GM21360 (cell line): ENCODE measurements around the gene SKOR1.

Experiments used
- ATAC-seq: cut with Tn5 transposase; IDR thresholded peaks from one replicate; pipeline ENCODE4 v1.9.1; 2021; ENCODE audit warnings: mild to moderate bottlenecking, moderate library complexity; ENCODE audit not compliant: unreplicated experiment

SKOR1 gene

GRCh38 chr15:67882487-67883233 is 57.4 kb downstream of the SKOR1 start:
- no peak for ATAC-seq

DNA sequence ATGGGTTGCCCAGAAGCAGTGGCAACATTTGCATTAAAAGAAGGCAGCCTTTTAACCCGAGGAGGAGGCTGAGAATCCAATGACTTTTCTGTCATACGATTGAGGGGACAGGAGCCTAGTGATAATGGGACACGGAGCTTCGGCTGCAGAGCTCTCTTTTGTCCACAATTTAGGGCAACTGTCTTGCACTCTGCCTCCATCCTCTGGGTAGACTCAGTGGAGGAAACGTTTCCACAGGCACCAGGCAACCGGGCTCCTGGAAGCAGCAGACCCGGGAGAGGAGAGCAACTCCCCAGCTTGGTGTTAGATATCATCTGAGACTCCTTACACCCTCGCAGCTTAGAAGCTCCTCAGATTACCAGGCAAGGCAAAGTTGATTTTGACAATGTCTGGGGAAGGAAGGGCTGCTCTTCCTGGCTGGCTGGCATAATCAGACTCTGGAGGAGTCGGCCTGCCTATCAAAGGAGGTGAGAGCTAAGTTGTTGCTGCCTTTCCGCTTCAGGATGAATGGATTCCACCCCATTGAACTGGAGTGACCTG is 58.0 kb downstream of the SKOR1 start:
- no peak for ATAC-seq

GRCh38 chr15:67884009-67884408 is 58.7 kb downstream of the SKOR1 start:
- ATAC-seq, result no peak
